Small intestine (tissue), 7 donors: ENCODE results near the gene MRPL37. TPM values are rescaled to one million over a fixed set of nuclear protein-coding genes. Genes with fewer than 3 reads are reported as not detected.

Source experiments
- DNase-seq, 2 donors: peaks; one replicate each; pipeline versions ENCODE4 v3.0.0 to v3.0.0-alpha.2; 2013
- FAIRE-seq: peaks from 2 replicates; lab custom pipeline; 2012; peaks lifted over from hg19 to GRCh38; lab: Jason Lieb, UNC
- H3K27ac ChIP-seq, 3 donors: one replicate each; pipeline ENCODE4 v1.5.1; 2013; ENCODE audit warnings: low read length in 2 of 3, mild to moderate bottlenecking in 2 of 3, control low read depth in 1 of 3, inconsistent platforms in 1 of 3, low read depth in 1 of 3, moderate library complexity in 1 of 3
- H3K27me3 ChIP-seq, 3 donors: one replicate each; pipeline ENCODE4 v1.6.1; 2013; ENCODE audit warnings: low read length in 3 of 3, inconsistent platforms in 1 of 3; ENCODE audit not compliant: control insufficient read depth in 3 of 3, insufficient read depth in 3 of 3
- H3K36me3 ChIP-seq, 3 donors: one replicate each; pipeline ENCODE4 v1.6.1; 2013; ENCODE audit warnings: low read length in 3 of 3, inconsistent platforms in 1 of 3, low read depth in 1 of 3, mild to moderate bottlenecking in 1 of 3, moderate library complexity in 1 of 3; ENCODE audit not compliant: control insufficient read depth in 3 of 3, insufficient read depth in 2 of 3
- H3K4me1 ChIP-seq, 3 donors: one replicate each; pipeline ENCODE4 v1.6.1; 2013; ENCODE audit warnings: low read length in 2 of 3, inconsistent platforms in 1 of 3, low read depth in 1 of 3, mild to moderate bottlenecking in 1 of 3, moderate library complexity in 1 of 3; ENCODE audit not compliant: control insufficient read depth in 3 of 3, insufficient read depth in 2 of 3
- H3K4me3 ChIP-seq, 3 donors: one replicate each; pipeline ENCODE4 v1.5.1; 2013; ENCODE audit warnings: low read length in 3 of 3, control low read depth in 1 of 3, inconsistent platforms in 1 of 3, low read depth in 1 of 3, mild to moderate bottlenecking in 1 of 3, moderate library complexity in 1 of 3
- H3K9me3 ChIP-seq, 2 donors: one replicate each; pipeline ENCODE4 v1.6.1; 2013; ENCODE audit warnings: low read depth in 1 of 2, low read length in 1 of 2; ENCODE audit not compliant: control insufficient read depth in 2 of 2, insufficient read depth in 1 of 2
- WGBS, 3 donors: extraction: QIAGEN DNeasy Blood & Tissue Kit; methylation state at CpG; one replicate each; pipeline ENCODE4 v1.1.7; 2013; 5-methylcytosine and 5-hydroxymethylcytosine counted together
- polyA plus RNA-seq, 4 donors: library from polyadenylated mRNA; stranded (reverse) in 3 of 4; unstranded in 1 of 4; fragments of 200-250 nt in 3 of 4; fragments of 120-200 nt in 1 of 4; gene quantifications; one replicate each; pipeline versions ENCODE4 v1.2.1 to v1.2.3, GENCODE V29; 2013
- donor health status: healthy with polysubstance abuse.
- donor health status: control.
- donor health status: control.
- donor health status: Bipolar disorder and iron deficiency.
- donor health status: healthy.

MRPL37 gene
- polyA plus RNA-seq, 4 donors, result 47.6 to 92.9 (median 69.6) TPM

GRCh38 chr1:54252371-54252936 is 52.5 kb downstream of the MRPL37 start:
- WGBS, 3 donors, result 72 to 81% (median 79%) methylated on average over 11 of the region's 11 CpGs
- H3K36me3 ChIP-seq, result peaks cover 4 to 60% (median 6%) of the 10 kb centered on the region in 3 donors

GRCh38 chr1:54253480-54253879 is 53.5 kb downstream of the MRPL37 start:
- H3K27ac ChIP-seq, result no peak overlapping the region
- FAIRE-seq, result no peak

More at GRCh38 chr1:54252371-54252936, 52.5 kb downstream of the MRPL37 start:
- H3K9me3 ChIP-seq, result peaks cover 0 to 5% of the 10 kb centered on the region in 2 donors
- H3K4me1 ChIP-seq, result peaks cover 0 to 52% (median 3%) of the 10 kb centered on the region in 3 donors
- no peaks in the 10 kb centered on the region for H3K27me3 ChIP-seq
- H3K27ac ChIP-seq, result no peak overlapping the region
- H3K4me3 ChIP-seq, result no peak overlapping the region
- no peak for FAIRE-seq
- no peak for DNase-seq

GRCh38 chr1:54254055-54254454 is 54.1 kb downstream of the MRPL37 start:
- Histone ChIP-seq H3K36me3 (peaks cover 0 to 54% (median 4%) of the 10 kb centered on the region in 3 donors), H3K4me1 (peaks cover 0 to 65% (median 3%) of the 10 kb centered on the region in 3 donors), H3K4me3 (no peak overlapping the region), H3K27ac (peak overlapping the region in 1 of 3 donors; percentile 9), H3K9me3 (peaks cover 0 to 5% of the 10 kb centered on the region in 2 donors), H3K27me3 (no peaks in the 10 kb centered on the region)
- DNase-seq (peak in 1 of 2 donors; percentile 77), FAIRE-seq (no peak)
- WGBS, 3 donors, result 20 to 46% (median 40%) methylated on average over 10 of the region's 10 CpGs

More at GRCh38 chr1:54253480-54253879, 53.5 kb downstream of the MRPL37 start:
- H3K27me3 ChIP-seq, result no peaks in the 10 kb centered on the region
- WGBS, 3 donors, result 81 to 87% (median 85%) methylated on average over 5 of the region's 5 CpGs
- DNase-seq, result no peak
- no peak overlapping the region for H3K4me3 ChIP-seq
- peaks cover 0 to 5% of the 10 kb centered on the region in 2 donors for H3K9me3 ChIP-seq
- H3K36me3 ChIP-seq, result peaks cover 0 to 56% (median 4%) of the 10 kb centered on the region in 3 donors
- peaks cover 0 to 62% (median 3%) of the 10 kb centered on the region in 3 donors for H3K4me1 ChIP-seq

- FAIRE-seq, result no peak
Observed at GRCh38 chr1:54255026-54255702, 55.2 kb downstream of the MRPL37 start.

GRCh38 chr1:54256522-54257345 is 56.8 kb downstream of the MRPL37 start:
- H3K27me3 ChIP-seq, result no peaks in the 10 kb centered on the region
- peak; percentile 83 to 92 for DNase-seq
- H3K9me3 ChIP-seq, result no peaks in the 10 kb centered on the region
- 22 to 62% (median 49%) methylated on average over 13 of the region's 13 CpGs for WGBS, 3 donors
- FAIRE-seq, result no peak
- H3K27ac ChIP-seq, result peak overlapping the region; percentile 46 to 73 (median 71)
- peak overlapping the region in 1 of 3 donors; percentile 4 for H3K4me3 ChIP-seq
- H3K4me1 ChIP-seq, result peaks cover 2 to 86% (median 3%) of the 10 kb centered on the region in 3 donors
- peaks cover 0 to 46% (median 0%) of the 10 kb centered on the region in 3 donors for H3K36me3 ChIP-seq

More at GRCh38 chr1:54255026-54255702, 55.2 kb downstream of the MRPL37 start:
- no peak overlapping the region for H3K4me3 ChIP-seq
- no peak for DNase-seq
- H3K36me3 ChIP-seq, result peaks cover 0 to 54% (median 4%) of the 10 kb centered on the region in 3 donors
- WGBS, 3 donors, result 45 to 67% (median 60%) methylated on average over 9 of the region's 9 CpGs
- no peak overlapping the region for H3K27ac ChIP-seq
- H3K9me3 ChIP-seq, result no peaks in the 10 kb centered on the region
- H3K4me1 ChIP-seq, result peaks cover 2 to 73% (median 3%) of the 10 kb centered on the region in 3 donors
- H3K27me3 ChIP-seq, result no peaks in the 10 kb centered on the region

- WGBS, 3 donors, result 6 to 61% (median 38%) methylated on average over 10 of the region's 10 CpGs
- Histone ChIP-seq H3K4me1 (peaks cover 2 to 87% (median 3%) of the 10 kb centered on the region in 3 donors), H3K27ac (peak overlapping the region; percentile 46 to 73 (median 71)), H3K4me3 (no peak overlapping the region), H3K27me3 (no peaks in the 10 kb centered on the region), H3K9me3 (no peaks in the 10 kb centered on the region), H3K36me3 (peaks cover 0 to 47% (median 0%) of the 10 kb centered on the region in 3 donors)
- no peak for FAIRE-seq
- peak in 1 of 2 donors; percentile 35 for DNase-seq
Observed at GRCh38 chr1:54257346-54257620, 57.3 kb downstream of the MRPL37 start.

GRCh38 chr1:54257876-54258275 is 57.9 kb downstream of the MRPL37 start:
- DNase-seq (no peak), FAIRE-seq (no peak)
- H3K27ac ChIP-seq, result peak overlapping the region in 1 of 3 donors; percentile 73
- no peak overlapping the region for H3K4me3 ChIP-seq
- 82 to 90% (median 88%) methylated on average over 23 of the region's 23 CpGs for WGBS, 3 donors
- peaks cover 2 to 84% (median 3%) of the 10 kb centered on the region in 3 donors for H3K4me1 ChIP-seq
- H3K9me3 ChIP-seq, result no peaks in the 10 kb centered on the region
- H3K36me3 ChIP-seq, result peaks cover 0 to 53% (median 0%) of the 10 kb centered on the region in 3 donors
- H3K27me3 ChIP-seq, result no peaks in the 10 kb centered on the region
